NCI-H82 treated with DMSO at 0.1 percent for 48 hours (cell line): ENCODE measurements around the gene MAPK8.
A peak's percentile ranks its signal among the peaks of the same experiment; 100 is the strongest.

Experiments used
- DNase-seq: peaks from one replicate; lab custom pipeline; 2025; ENCODE audit not compliant: unreplicated experiment; lab: John Stamatoyannopoulos, UW

Gene MAPK8

DNA sequence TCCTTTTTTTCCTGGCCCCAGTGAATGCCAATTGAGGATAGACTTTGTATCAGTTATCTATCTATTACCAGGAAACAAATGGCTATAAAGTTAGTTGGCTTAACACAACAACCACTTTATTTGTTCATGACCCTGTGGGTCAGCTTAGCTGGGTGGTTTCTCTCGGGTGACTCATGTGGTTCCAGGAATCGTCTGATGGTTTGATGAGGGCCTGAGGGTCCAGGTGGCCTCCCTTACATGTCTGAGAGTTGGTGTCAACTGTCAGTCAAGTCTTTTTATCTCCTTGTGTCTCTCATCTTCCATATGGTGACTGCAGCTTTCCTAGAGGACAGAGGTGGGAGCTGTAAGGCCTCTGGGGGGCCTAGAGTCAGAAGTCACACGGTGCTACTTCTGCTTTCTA, 15.3 kb upstream of the MAPK8 start:
- DNase-seq: no peak

DNA sequence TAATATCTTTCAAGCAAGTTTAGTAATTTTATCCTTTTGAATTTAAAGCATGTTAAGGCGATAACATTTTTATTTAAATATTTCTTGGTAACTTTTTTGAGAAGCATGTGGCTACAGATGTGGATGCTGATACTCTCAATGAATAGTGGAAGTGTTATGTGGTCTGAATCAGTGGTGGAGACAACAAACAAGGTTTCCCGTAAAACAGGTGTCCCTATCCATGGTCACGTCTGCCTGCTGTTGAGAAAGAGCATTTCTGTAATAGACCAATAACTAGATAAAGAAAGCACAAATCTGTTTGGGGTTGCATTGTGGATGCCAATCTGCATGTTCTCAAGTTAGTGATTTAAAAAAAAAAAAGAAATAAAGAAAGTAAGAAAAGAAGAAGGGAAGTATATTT, 13.9 kb upstream of the MAPK8 start:
- no peak for DNase-seq

DNA sequence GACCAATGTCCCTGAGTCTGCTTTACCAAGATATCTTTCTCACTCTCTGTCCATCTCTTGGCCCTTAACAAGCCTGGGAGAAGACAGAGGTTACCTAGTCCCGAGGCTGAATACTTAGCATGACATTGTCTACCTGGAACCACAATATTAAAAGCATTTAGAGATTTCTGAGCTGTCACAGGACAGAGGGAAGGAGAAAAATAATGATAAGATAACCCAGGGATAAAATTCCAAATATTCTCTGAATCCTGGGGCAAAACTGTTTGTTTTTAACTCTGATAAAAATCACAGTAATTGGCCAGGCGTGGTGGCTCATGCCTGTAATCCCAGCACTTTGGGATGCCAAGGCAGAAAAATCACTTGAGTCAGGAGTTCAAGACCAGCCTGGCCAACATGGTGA, 12.0 kb upstream of the MAPK8 start:
- no peak for DNase-seq

DNA sequence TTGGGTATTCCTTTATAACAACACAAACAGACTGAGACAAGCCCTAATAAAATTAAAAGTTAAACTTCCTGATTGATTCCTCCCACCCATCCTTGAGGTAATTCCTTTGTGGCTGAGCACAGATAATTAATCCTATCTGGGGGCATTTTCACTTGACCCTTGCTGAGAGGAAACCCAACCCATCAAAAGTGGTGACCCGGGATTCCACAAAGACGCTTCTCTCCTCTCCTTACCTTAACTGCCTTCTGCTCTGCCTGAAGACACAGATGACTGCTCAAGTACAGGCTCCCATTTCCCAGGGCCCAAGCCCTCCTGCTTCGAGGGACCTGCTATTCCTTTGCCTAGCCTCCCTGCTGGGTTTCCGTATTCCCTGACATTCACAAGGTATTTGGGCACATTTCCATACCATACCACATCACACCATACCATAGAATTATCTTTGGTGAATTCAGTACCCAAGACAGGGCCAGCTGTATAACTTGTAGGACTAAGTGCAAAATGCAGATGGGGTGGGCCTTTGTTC, 9.8 kb upstream of the MAPK8 start:
- DNase-seq: no peak

DNA sequence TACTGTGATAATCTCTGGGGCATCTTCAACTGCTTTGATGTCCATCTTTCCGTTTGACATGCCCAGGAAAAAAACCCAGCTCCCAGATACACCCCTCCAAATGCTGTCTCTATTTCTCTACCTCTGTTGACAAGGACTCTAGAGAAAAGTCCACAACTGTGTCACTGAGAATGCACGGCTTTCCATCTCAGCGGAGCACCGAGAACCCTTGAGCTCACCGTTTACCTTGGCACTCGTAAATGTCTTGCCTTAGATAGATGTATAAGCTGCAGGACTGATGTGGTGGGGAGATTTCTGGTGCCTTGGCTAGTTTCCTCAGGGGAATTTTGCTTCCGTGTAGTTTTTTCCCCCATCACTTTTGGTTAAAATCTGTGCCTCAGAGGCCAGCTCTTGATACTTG, 7.4 kb upstream of the MAPK8 start:
- no peak for DNase-seq

DNA sequence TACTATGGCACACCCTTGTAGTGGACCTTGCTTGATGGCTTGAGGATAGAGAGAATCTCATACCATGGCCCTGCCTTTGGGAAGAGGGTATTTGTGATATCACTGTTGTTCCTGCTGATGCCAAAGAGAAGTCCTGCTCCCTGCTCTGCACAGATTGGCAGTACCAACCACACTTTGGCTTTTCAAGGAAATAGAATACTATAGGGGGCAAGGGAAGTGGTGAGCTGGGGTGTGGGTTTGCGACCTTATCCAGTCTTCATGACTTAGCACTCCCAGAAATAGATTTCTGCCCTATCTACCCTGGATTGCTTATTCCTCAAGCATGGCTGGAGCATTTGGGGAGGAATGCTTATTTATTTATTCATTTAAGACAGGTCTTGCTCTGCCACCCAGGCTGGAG, 6.8 kb upstream of the MAPK8 start:
- DNase-seq: no peak

DNA sequence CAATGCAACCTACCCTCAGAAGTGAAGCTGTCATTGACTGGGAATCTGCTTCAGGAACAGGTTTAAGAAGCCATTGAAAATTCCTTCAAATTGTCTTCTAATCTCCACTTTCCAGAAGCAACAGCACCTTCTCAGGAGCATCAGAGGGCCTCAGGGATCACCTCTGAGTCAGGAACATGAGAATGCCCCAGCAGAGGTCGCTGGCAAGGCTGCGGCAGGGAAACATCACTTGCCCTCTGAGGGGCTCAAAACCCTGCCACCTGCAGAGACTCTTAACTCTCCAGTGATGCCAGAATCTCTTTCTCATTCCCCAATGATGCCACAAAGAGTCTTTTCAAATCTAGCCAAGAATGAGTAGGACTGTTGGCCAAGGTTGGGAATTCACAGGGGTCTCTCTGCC, 5.9 kb upstream of the MAPK8 start:
- no peak for DNase-seq

DNA sequence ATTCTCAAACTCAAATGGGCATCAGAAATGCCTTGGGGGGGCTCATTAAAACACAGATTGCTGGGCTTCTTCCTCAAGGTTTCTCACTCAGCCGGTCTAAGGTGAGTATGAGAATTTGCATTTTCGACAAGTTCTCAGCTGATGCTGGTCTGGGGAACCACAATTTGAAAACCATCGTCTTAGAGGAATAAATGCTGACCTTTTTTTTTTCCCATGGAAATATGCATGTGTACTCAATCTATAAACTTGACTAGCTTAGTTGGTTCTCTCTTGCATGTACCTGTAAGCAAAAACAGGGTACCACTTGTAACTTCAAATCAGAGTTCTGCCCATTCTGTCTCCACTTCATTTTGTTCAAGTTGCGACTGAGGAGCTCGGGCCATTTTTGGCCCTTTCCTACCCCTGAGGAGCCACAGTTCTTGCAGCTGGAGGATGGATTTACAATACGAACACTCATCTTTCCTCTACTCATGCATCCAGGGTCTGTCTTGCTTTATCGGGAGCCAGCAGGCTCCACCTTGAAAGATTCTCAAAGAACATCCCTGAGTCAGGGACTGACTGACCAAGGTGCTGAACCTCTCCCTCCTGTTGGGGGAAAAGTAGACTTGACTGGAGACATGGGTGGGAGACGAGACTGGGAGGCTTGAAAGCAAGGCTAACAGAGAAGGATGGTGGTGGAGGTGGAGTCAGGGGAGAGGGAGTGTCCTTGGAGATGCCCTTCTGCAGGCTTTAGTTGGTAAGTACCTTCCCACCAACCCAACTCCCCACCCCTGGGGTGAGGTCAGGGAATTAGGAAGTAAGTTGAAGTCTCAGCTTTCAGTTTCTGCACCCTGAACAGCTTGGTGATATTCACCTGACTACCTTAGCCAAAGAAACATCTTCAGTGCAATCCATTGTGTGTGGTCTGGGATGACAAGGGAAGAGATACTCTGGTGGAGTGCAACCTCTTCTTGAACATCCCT, 3.7 kb upstream of the MAPK8 start:
- DNase-seq: no peak

DNA sequence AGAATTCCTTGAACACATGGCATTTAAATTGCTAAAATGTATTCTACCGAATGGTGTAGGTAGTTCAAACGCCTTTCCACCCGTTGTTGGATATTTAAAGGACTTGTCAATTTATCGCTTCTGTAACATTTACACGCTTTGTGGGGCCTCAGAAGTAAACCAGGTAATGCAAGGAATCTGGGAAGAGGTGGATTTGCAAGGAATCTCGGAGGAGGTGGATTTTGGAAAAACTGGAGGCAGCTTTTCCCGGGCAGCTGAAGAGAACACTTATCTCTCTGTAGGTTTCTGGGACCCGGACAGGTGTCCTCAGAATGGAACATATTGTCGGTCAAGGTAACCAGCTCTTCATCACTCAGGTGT, 592 bp upstream of the MAPK8 start:
- no peak for DNase-seq

GRCh38 chr10:48306870-48307710, 613 bp downstream of the MAPK8 start:
- peak; percentile 16 for DNase-seq

DNA sequence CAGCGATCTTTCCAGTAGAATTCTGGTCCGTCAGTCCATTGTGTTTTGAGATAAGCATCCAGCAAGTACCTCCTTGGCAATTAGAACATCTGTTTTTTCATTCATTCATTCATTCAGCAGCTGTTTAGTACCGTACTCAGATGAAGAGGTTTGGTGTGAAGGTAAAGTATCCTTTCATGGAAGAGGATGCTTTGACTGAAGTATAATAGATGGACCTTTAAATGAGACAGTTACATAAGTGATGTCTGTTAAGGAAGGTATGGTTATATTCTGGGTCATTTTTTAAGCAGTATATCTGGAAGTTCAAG, 1.2 kb downstream of the MAPK8 start:
- DNase-seq: no peak

DNA sequence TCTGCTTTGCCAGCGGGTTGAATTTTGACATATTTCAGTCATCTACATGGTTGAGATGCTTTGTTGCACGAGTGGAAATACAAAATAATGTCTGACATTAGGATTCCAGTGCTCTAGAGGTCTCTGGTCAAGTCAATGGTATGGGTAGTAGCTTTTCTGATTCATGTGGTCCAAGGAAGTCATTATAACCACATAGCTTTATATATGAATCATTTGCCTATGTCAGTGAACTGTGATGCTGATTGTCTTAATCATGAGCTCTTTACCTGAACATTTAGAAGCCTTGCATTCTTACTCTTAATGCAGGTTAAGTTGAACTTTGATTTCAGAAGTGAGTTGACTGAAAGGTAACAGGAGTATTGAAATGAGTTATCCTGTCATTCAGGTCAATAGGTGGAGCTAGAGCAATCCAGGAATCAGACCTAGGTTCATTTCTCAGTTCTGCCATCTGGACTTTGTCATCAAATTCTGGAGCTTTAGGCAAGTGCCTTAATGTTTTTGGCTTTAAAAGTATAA, 3.3 kb downstream of the MAPK8 start:
- DNase-seq: no peak

GRCh38 chr10:48314107-48314506, 7.6 kb downstream of the MAPK8 start:
- no peak for DNase-seq

- no peak for DNase-seq
Observed at GRCh38 chr10:48316236-48316635, 9.8 kb downstream of the MAPK8 start.

GRCh38 chr10:48317321-48317990, 11.0 kb downstream of the MAPK8 start:
- no peak for DNase-seq

DNA sequence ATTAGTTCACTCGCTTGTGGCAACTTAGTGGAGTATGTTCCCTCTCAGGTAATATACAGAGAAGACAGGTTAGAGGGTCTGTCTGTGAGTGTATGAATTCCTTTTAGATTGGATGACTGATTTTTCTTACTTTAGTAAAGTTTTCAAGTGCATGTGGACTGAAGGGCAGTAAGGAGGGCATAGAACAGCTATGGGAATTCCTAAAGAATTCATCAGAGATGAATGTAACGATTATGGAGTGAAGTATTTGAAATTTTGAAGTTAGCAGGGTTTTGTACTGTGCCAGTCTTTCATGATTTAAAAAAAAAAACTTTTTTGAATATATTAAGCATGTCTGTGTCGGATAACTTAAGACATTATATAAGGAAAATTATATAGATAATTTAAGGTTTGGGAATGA, 15.5 kb downstream of the MAPK8 start:
- no peak for DNase-seq

DNA sequence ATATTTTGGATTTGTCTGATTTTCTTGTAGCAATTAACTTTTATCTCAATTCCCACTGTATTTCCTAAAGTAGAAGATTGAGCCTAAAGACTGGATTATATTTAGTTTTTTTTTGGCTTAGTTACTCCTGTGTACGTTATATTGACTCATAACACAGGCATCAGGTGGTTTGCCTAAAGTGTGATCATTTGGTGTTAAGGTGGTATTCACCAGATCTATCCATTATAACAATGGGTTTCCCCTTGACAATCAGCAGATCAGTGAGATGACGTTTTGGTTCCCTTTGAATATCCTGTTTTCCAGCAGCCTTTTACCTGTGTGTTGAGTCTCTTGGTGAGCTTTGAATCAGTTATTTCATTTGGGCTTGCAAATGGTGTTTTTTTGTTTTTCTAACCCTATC, 18.1 kb downstream of the MAPK8 start:
- no peak for DNase-seq

- DNase-seq: no peak
Observed at GRCh38 chr10:48330269-48330668, 23.8 kb downstream of the MAPK8 start.

GRCh38 chr10:48331436-48331835, 25.0 kb downstream of the MAPK8 start:
- no peak for DNase-seq

- no peak for DNase-seq
Observed at GRCh38 chr10:48332166-48332870, 25.8 kb downstream of the MAPK8 start.

GRCh38 chr10:48332871-48333216, 26.4 kb downstream of the MAPK8 start:
- no peak for DNase-seq
